Muscle of leg (tissue), 11 donors: ENCODE measurements around the gene OSBPL5. TPM values are rescaled to one million over a fixed set of nuclear protein-coding genes. Genes with fewer than 3 reads are reported as not detected.
A peak's percentile ranks its signal among the peaks of the same experiment; 100 is the strongest.

Source experiments
- DNase-seq: peaks from one replicate; pipeline ENCODE4 v3.0.0; 2013
- H3K27ac ChIP-seq: one replicate; pipeline ENCODE4 v1.5.1; 2013; ENCODE audit warnings: mild to moderate bottlenecking, low read length, control low read depth
- H3K27me3 ChIP-seq: one replicate; pipeline ENCODE4 v1.6.1; 2013; ENCODE audit warnings: low read length; ENCODE audit not compliant: control insufficient read depth, insufficient read depth
- H3K36me3 ChIP-seq: one replicate; pipeline ENCODE4 v1.6.1; 2013; ENCODE audit warnings: low read length; ENCODE audit not compliant: control insufficient read depth, insufficient read depth
- H3K4me1 ChIP-seq: one replicate; pipeline ENCODE4 v1.6.1; 2013; ENCODE audit warnings: low read length; ENCODE audit not compliant: control insufficient read depth, insufficient read depth
- H3K4me3 ChIP-seq: one replicate; pipeline ENCODE4 v1.5.1; 2013; ENCODE audit warnings: low read length, control low read depth
- H3K9me3 ChIP-seq: replicated peaks from 2 replicates; pipeline ENCODE4 v1.6.1; 2013; ENCODE audit warnings: low read depth, low read length; ENCODE audit not compliant: control insufficient read depth
- WGBS: methylation state at CpG from one replicate; pipeline ENCODE4 v1.1.5; 2013; ENCODE audit warnings: missing lambda C conversion rate; ENCODE audit not compliant: insufficient coverage; 5-methylcytosine and 5-hydroxymethylcytosine counted together
- polyA plus RNA-seq, 8 donors: library from polyadenylated mRNA; unstranded; fragments of 120-200 nt; gene quantifications; one replicate each; pipeline versions ENCODE4 v1.2.1 to v1.2.3, GENCODE V29; 2013; ENCODE audit warnings: inconsistent platforms in 1 of 8, low replicate concordance in 1 of 8; ENCODE audit not compliant: insufficient read length in 8 of 8, insufficient read depth in 1 of 8
- total RNA-seq: library from RNA; stranded (reverse); fragments of 120-200 nt; gene quantifications from one replicate; pipeline ENCODE4 v1.2.4, GENCODE V29; 2013

Gene OSBPL5
- total and polyA plus RNA-seq, 9 donors, result 10.8 to 20.4 (median 16.2) TPM

DNA sequence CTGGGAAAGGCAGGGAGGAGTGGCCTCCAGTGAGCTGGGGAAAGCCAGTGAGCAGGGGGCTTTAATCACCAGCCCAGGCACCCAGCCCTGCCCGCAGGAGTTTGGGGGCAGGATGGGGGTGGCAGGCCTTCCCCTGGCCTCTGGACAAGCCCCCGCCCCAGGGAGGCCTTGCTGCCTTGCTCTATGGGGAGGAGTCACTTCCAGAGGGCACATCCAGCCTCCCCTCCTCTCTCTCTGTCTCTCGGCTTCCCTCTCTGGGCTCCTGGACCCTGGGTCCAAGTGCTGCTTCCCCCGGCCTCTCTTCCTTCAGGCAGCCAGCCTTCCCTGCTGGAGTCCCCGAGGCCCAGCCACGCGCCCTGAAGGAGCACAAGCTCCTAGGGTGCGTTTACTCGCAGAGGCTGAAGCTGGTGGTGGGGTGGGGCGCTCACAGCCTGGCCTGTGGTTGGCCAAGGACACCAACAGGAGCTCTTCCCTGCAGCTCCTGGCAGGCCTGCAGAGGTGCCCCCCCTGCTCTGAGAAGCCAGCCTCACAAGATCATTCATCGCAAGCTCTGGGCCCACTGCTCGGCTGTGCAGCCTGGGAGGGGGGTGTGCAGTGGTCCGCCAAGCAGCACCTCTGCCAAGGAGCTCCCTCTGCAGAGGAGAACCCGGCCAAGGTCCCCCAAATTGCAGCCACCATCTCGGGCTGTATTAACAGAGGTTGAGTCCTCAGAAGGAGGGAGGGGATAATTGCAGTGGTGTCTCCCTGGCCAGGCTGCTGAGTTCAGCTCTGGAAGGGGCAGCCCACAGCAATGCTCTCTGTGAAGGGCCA is 25.4 kb downstream of the OSBPL5 start:
- Histone ChIP-seq H3K36me3 (no peaks in the 10 kb centered on the region), H3K9me3 (no peaks in the 10 kb centered on the region), H3K27me3 (no peaks in the 10 kb centered on the region), H3K4me3 (no peak overlapping the region), H3K27ac (no peak overlapping the region), H3K4me1 (peaks cover 42% of the 10 kb centered on the region)
- no peak for DNase-seq
- WGBS, result 60% methylated on average over 10 of the region's 15 CpGs

DNA sequence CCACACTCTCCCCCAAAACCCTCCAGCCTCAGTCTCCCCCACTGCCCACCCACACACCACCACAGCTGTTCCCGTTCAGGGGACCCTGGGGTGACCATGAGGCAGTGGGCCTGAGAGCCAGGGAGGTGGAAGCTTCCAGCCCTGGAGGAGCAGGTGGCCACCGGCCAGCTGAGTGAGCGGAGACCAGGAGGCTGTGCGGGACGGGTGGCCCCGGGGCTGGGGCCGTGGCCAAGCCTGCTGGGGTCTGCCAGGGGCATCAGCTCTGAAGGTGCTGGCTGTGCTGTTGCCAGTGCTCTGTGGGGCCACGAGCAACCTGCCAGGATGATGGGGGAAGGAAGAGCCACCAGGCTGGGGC is 26.0 kb downstream of the OSBPL5 start:
- H3K36me3 ChIP-seq, result no peaks in the 10 kb centered on the region
- DNase-seq, result no peak
- H3K4me3 ChIP-seq, result no peak overlapping the region
- peaks cover 46% of the 10 kb centered on the region for H3K4me1 ChIP-seq
- WGBS, result 20% methylated on average over 8 of the region's 8 CpGs
- peak overlapping the region; percentile 7 for H3K27ac ChIP-seq
- no peaks in the 10 kb centered on the region for H3K27me3 ChIP-seq
- H3K9me3 ChIP-seq, result no peaks in the 10 kb centered on the region

- peaks cover 50% of the 10 kb centered on the region for H3K4me1 ChIP-seq
- DNase-seq, result no peak
- 59% methylated on average over 22 of the region's 28 CpGs for WGBS
- H3K9me3 ChIP-seq, result no peaks in the 10 kb centered on the region
- H3K27me3 ChIP-seq, result no peaks in the 10 kb centered on the region
- peak overlapping the region; percentile 7 for H3K27ac ChIP-seq
- H3K36me3 ChIP-seq, result no peaks in the 10 kb centered on the region
- no peak overlapping the region for H3K4me3 ChIP-seq
Measured at GRCh38 chr11:3138178-3139085, 26.7 kb downstream of the OSBPL5 start.

- Histone ChIP-seq H3K27ac (no peak overlapping the region), H3K36me3 (no peaks in the 10 kb centered on the region), H3K9me3 (no peaks in the 10 kb centered on the region), H3K4me1 (peaks cover 54% of the 10 kb centered on the region), H3K27me3 (no peaks in the 10 kb centered on the region), H3K4me3 (no peak overlapping the region)
- 61% methylated on average over 6 of the region's 17 CpGs for WGBS
- DNase-seq, result no peak
Measured at GRCh38 chr11:3137486-3138177, 27.5 kb downstream of the OSBPL5 start.

DNA sequence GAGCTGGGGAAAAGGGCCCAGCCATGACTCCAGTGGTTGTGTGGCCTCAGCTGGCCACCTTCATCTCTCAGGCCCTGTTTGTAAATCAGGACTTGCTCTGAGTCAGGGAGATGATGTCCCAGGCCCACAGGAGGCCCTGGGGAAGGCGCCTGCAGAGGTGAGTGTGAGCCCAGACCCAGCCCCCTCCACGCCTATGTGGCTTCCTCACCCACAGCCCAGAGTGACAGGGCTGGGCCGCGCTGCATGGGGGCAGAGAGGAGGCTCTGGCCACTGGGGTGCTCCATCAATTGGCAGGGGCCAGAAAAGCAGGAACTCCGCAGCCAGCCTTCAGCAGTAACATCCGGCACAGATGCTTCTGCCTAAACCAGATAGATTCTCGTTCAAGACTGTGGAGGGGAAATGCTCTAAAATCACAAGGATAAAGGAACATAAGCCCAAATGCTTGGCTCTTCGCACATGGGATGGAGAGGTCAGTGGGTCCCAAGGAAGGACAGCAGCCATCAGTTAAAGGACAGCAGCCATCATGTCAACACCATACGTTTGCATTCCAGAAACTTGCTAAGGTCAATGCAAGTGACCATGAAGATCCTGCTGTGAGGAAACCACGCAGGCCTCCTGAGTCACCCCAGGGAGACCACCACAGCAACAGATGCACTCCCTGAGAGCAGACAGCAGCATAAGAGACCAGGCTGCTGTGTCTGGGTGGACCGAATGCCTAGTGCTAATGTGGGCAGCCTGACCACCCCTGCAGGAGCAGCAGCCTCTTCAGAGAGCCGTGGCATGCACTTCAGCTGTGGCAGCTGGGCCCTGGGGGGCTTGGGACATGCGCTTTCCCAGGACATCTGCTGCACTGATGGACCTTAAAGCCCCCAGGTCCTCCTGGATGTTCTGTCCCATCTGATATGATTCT is 28.3 kb downstream of the OSBPL5 start:
- Histone ChIP-seq H3K4me1 (peaks cover 54% of the 10 kb centered on the region), H3K27me3 (no peaks in the 10 kb centered on the region), H3K9me3 (no peaks in the 10 kb centered on the region), H3K4me3 (no peak overlapping the region), H3K36me3 (no peaks in the 10 kb centered on the region), H3K27ac (no peak overlapping the region)
- DNase-seq, result no peak
- WGBS, result 82% methylated on average over 12 of the region's 13 CpGs

GRCh38 chr11:3135481-3136440 is 29.3 kb downstream of the OSBPL5 start:
- no peaks in the 10 kb centered on the region for H3K36me3 ChIP-seq
- peak overlapping the region; percentile 7 for H3K27ac ChIP-seq
- H3K27me3 ChIP-seq, result no peaks in the 10 kb centered on the region
- H3K9me3 ChIP-seq, result no peaks in the 10 kb centered on the region
- no peak for DNase-seq
- peaks cover 54% of the 10 kb centered on the region for H3K4me1 ChIP-seq
- no peak overlapping the region for H3K4me3 ChIP-seq
- 60% methylated on average over 11 of the region's 15 CpGs for WGBS

DNA sequence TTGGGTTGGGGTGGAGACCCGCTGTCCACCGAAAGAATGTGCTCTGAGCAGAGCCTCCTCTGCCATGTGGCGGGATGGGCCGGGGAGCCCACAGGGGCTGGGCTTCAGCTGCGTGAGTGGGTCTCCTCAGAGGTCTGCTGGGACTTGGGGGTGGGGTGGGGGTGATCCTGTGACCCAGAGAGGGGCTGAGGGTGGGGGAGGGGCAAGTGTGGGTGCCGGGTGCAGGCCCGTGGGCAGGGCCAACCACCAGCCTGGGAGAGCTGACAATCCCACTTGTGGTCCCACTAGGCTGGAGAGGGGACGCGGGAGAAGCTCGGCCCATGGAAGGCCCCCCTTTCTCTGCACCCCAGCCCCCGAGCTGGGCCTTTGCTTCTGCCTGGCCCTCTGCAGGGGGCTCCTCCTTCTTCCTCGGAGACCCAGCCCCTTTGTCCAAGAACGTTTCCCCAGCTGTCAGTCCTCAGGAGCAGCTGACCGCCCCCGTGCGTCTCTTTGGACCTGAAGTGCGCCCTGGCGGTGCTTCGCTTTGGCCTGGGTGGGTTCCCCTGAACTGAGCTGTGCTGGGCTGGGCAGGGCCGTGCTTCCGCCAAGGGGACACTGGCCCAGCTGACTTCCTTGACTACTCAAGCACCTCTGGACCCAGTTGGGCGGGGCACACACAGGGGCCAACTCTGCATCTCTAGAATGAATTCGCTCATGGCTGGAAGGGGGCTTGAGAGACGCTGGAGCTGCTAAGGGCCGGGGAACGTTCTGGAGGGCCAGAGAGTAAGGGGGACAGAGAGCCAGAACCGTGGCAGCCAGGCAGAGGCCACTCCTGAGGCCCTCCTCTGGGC is 30.2 kb downstream of the OSBPL5 start:
- Histone ChIP-seq H3K9me3 (no peaks in the 10 kb centered on the region), H3K4me3 (no peak overlapping the region), H3K4me1 (peaks cover 53% of the 10 kb centered on the region), H3K27me3 (no peaks in the 10 kb centered on the region), H3K36me3 (no peaks in the 10 kb centered on the region), H3K27ac (peak overlapping the region; percentile 7)
- peak; percentile 56 for DNase-seq
- WGBS, result 52% methylated on average over 25 of the region's 27 CpGs

DNA sequence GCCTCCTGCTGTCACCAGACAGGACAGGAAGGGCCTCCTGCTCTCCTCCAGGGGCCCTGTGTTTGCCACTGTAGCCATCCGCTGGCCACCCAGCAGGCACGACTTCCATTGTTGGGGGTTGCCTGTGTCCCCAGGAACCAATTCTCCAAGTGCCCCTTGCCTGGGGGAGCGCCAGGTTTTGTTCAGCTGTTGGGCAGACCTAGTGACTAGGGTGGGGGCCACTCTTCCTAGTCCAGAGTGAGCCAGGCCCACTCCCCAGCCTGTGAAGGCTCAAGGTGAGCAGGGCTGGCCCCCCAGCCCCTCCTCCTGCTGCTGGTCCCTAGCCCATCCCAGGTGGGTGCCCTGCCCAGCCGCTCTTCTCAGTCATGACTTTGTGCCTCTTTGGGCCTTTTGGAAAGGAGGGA is 30.9 kb downstream of the OSBPL5 start:
- 80% methylated on average over 3 of the region's 4 CpGs for WGBS
- Histone ChIP-seq H3K9me3 (no peaks in the 10 kb centered on the region), H3K36me3 (no peaks in the 10 kb centered on the region), H3K27me3 (no peaks in the 10 kb centered on the region), H3K4me1 (peaks cover 46% of the 10 kb centered on the region), H3K4me3 (no peak overlapping the region), H3K27ac (no peak overlapping the region)
- no peak for DNase-seq
